Inflammatory macrophage (primary cell): Measurements from ENCODE around the gene WRAP53.
"Not testable (repeated sequence)": the region's sequence is repeated elsewhere in the genome, so short reads cannot be mapped to it uniquely, and the experiment has no call there.

ENCODE experiments used
- DNase-seq, 2 donors: peaks; one replicate each; pipeline ENCODE4 v3.0.0-alpha.2; 2020 to 2022
- total RNA-seq, 18 experiments: gene quantifications; one replicate each; lab custom pipeline; 2026; ENCODE audit warnings: mixed read lengths in 6 of 18, inconsistent platforms in 2 of 18; lab: John Stamatoyannopoulos, UW

WRAP53 gene
- 1.6 to 8.8 (median 5.4) reads per million in 18 experiments for total RNA-seq

DNA sequence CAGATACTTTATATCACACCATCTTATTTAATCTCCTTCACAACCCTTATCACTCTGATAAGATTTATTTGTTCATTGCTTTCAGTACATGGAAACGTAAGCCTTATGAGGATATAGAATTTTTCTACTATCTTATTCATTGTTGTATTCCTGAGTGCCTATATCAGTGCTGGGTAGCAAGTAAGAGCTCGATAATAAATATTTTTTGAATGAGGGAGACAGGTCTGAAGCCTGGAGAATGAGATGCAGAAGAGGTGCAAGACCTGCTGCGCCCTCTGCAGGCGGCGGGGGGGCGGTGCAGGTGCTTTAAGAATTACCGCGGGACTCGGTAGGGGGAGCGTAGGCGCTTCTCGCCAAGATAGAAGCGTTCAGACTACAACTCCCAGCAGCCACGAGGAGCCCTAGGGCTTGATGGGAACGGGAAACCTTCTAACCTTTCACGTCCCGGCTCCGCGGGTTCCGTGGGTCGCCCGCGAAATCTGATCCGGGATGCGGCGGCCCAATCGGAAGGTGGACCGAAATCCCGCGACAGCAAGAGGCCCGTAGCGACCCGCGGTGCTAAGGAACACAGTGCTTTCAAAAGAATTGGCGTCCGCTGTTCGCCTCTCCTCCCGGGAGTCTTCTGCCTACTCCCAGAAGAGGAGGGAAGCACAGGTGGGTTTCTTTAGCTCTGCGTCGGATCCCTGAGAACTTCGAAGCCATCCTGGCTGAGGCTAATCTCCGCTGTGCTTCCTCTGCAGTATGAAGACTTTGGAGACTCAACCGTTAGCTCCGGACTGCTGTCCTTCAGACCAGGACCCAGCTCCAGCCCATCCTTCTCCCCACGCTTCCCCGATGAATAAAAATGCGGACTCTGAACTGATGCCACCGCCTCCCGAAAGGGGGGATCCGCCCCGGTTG, at the start of gene WRAP53:
Gene WRAP53 (plus strand): TSS at position 570 of the 900 bp plus-strand sequence. CDS start 172 bp downstream, at position 742.
- DNase-seq, result peak; percentile 99

DNA sequence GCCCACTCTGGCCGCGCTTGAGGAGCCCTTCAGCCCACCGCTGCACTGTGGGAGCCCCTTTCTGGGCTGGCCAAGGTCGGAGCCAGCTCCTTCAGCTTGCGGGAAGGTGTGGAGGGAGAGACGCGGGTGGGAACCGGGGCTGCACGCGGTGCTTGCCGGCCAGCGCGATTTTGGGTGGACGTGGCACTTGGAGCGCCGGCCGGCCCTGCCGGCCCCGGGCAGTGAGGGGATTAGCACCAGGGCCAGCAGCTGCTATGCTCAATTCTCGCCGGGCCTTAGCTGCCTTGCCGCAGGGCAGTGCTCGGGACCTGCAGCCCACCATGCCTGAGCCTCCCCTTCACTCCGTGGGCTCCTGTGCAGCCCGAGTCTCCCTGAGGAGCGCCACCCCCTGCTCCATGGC, 47.5 kb upstream of the WRAP53 start:
- DNase-seq, result no peak

DNA sequence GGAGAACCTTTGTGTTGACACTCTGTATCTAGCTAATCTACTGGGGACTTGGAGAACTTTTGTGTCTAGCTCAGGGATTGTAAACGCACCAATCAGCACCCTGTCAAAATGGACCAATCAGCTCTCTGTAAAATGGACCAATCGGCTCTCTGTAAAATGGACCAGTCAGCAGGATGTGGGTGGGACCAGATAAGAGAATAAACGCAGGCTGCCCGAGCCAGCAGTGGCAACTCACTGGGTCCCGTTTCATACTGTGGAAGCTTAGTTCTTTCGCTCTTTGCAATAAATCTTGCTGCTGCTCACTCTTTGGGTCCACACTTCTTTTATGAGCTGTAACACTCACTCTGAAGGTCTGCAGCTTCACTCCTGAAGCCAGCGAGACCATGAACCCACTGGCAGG, 46.6 kb upstream of the WRAP53 start:
- not testable (repeated sequence) for DNase-seq

DNA sequence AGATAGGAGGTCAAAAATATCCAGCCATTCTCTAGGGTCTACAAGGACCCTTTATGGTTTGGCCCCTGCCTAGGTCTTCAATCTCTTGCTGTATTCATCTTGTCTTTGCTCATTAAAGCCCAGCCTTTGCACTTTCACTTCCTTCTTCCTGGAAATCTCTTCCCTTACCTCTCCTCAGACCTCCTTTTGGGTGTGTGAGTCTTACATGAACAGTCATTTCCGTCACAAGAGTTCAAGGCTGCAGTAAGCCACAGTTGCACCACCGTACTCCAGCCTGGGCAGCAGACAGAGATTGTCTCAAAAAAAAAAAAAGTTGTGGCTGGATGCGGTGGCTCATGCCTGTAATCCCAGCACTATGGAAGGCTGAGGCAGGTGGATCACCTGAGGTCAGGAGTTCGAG, 43.5 kb upstream of the WRAP53 start:
- peak; percentile 67 to 90 for DNase-seq

DNA sequence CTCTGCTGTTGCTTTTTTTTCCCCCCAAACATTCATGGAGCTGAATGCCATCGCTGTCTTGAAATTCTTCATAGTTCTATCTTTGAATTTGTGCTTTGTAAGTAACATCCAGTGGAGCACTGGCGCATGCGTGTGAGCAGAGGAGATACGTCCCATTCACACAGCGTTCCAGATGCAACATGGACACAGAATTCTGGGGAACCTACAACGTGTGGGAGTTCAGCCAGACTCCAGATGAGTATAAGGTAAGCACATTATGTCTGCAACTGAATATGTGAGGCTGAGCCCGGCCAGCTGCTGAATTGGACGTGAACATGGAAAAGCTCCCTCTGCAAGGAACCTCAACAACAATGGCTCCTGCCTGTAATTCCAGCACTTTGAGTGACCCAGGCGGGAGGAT, 41.8 kb upstream of the WRAP53 start:
- DNase-seq, result no peak

DNA sequence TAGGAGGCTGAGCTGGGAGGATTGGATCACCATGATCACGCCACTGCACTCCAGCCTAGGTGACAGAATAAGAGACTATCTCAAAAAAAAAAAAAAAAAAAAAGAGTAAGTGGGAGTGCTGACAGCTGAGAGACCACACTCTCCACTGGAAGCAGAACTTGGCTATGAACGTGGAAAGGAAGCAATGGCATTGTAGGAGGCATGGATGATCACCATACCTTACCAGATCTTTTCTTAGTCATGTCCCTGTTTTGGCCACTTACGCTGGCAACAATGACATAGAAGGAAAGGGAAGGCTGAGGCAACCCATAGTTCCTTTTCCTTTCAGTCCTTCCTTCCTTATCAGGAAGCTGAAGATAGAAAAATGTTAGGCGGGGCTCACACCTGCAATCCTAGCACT, 41.3 kb upstream of the WRAP53 start:
- peak; percentile 78 to 83 for DNase-seq

DNA sequence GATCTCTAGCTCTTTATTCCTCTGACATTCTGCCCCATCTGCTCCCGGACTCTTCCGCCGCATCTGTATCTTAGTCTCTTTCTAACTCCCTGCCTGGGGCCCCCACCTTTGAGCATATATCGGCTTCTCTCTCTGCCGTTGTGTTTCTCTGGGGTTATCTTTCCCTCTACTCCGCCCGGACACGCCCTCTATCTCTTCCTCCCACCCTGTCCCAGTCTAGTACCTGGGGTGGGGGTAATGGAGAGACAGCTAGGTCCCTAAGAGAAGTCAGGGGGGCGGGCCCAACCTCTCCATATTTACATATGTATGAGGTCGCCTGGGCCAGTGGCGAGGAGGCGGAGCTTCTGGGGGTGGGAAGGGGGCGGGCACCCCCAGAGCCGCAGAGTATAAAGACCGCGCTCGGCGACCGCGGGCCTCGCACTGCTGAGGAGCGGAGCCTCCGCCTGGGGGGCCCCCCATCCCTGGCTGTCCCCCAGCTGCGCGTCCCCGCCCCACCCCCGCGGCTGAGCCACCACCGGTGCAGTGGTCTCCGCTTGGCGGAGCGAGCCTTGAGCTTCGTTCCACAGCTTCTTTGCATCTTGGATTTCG, 37.7 kb upstream of the WRAP53 start, which contains the start of gene ATP1B2:
Gene ATP1B2 (plus strand): TSS at position 418 of the 588 bp plus-strand sequence. CDS start 593 bp downstream, outside the sequence.
- DNase-seq, result peak; percentile 39 to 72

DNA sequence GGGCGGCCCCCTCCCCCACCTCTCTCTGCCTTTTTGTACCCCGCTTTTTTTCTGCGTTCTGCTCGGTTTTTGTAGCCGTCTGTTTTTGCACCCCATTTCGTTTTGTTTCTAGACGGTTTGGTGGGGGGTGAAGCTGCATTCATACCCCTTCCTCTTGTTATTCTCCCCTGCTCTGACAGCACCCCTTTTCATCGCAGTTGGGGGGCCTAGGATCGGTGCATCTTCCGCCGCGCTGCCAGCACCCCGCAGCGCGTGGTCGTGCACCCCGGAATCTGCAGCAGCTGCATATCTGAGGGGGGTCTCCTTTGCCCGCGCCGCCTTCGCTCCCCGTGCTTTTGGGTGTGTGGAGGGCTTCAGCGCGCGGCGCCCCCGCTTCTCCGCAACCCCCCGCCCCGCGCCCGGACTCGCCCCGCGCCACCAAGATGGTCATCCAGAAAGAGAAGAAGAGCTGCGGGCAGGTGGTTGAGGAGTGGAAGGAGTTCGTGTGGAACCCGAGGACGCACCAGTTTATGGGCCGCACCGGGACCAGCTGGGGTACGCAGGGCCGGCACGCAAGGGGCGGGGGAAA, 37.1 kb upstream of the WRAP53 start:
- no peak for DNase-seq

DNA sequence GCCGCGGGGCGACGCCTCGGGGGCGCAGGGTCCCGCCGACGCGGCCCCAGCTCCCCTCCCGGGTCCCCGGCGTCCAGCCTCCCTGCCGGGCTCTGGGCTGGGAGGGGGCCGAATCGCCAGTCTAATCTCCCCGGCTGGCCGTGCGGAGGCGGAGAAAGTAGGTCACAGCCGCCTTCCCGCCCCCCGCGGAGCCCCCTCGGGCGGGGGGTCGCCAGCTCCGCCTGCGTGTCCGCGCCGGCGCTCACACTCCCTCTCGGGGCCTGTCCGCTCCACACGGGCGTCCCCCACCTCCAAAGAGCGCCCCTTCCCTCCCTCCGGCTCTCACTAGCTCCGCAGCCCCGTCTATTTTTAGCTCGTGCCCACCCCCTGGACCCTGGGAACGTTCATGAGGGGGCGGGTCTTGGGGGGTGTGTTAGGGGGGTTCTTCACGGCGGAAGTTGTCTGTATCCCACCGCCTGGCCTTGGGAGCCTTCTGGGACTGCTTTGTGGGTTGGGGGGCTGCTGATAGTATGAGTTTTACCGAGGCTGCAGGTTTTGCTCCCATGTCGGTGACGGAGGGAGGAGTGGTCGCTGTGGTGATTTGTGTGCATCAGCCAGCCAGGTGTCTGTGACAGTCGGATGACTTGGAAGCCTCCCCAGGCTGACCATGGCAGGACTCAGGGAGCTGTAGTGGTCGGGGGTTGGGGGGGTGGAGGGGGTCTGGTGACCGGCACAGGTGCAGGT, 36.5 kb upstream of the WRAP53 start:
- no peak for DNase-seq

DNA sequence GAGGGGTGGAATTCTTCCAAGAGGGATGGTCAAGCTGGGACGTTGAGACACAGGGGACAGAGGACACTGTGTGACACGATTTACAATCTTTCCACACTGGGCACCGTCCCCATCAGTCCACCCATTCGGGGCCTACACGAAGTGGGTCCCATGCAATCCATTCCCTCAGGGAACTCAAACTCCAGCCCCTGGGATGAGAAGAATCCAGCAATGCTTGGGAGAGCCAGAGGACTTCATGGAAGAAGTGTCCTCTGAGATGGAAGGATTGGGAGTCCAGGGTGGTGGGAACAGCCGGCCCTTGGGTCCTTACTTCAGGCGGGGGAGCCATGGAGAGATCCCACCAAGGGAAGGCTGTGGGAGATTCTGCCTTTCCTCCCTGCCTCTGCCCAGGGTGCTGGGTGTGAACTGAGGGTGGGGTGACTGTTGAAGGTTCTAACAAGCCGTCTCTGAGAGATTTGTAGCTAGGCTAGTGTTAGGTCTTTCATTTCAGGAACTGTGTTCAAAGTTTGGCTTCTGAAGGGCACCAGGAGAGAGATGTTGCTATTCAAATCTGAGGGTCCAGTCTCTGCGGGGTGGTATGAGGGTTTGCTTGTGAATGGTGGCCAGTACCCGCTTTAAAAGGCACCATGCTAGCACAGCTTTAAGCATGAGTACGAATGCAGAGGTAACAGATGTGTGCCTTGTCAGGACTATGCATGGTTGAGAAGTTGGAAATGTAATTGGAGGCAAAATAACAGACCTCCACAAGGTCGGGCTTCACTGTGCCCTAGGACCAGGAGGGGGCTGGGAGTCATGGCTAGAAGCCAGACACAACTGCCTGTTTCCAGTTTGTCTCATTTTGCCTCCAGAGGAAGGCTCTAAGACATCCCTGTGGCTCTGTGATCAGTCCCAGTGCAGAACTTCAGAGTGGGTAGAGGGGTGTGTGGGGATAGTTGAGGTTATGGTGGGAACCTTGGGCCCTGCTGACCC, 35.6 kb upstream of the WRAP53 start:
- no peak for DNase-seq

DNA sequence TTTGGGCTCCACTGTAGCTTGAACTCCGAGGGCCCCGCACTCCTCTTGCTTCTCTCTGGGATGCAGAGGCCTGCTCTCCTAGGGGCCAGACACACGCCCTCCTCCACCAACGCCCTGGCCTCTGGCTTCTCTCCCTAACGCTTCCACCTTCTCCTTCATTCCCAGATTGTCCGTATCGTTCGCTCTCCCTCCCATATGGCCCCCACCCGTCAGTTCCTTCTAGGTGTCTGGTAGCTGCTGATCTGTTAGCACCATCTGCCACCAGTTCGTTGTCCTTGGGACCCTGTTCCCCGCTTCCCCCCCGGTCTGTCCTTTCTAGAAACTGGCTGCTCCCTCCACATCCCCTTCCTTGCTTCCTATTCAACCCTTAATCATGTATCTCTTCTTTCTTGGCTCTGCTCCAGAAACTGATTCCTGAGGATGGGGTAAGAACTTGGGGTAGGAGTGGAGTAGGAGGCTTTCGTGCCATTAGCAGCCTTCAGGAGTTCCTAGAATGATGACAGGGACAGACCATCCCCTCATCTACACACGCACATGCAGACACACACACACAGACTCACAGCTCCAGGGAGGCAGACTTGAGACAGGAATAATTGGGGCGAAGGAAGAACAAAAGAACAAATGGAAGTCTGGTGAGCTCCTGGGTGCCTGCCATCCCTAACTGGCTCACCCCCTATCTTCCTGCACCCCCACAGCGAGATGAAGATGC, 33.3 kb upstream of the WRAP53 start:
- DNase-seq, result peak in 1 of 2 donors; percentile 62

DNA sequence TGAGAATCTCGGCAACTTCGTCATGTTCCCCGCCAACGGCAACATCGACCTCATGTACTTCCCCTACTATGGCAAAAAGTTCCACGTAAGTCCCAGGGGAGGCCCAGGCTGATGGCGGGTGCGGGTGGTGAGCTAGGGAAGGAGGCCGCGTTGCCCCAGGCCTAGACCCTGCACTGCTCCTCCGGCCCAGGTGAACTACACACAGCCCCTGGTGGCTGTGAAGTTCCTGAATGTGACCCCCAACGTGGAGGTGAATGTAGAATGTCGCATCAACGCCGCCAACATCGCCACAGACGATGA, 32.8 kb upstream of the WRAP53 start:
- peak in 1 of 2 donors; percentile 27 for DNase-seq

DNA sequence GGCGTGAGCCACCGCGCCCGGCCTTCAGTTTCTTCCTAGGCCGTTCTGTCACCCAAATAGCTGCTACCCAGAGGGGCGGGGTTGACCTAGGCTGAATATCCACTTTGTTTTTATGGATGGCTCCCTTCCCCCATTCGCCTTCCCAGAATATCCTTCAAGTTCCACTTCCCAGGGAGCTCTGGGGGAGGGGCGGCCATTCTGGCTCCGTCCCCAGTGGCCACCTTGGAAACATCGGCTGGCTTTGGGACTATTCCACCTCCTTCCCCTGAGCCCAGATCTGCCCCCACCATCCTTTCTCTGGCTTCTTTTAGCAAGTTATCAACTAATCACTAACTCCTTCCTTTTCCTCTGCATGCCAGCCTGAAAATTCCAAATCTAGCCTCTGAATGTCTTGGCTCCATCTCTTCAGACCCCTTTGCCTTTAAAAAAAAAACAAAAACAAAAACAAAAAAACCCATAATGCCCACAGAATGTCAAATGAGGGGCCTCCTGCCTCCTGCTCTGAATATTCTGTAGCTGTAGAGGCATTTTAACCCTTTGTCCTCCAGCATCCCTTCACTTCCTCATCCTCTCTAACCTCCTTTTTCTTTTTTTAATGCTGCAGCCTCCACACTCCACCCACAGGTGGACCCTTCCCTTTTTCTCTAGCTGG, 31.2 kb upstream of the WRAP53 start:
- peak in 1 of 2 donors; percentile 21 for DNase-seq

DNA sequence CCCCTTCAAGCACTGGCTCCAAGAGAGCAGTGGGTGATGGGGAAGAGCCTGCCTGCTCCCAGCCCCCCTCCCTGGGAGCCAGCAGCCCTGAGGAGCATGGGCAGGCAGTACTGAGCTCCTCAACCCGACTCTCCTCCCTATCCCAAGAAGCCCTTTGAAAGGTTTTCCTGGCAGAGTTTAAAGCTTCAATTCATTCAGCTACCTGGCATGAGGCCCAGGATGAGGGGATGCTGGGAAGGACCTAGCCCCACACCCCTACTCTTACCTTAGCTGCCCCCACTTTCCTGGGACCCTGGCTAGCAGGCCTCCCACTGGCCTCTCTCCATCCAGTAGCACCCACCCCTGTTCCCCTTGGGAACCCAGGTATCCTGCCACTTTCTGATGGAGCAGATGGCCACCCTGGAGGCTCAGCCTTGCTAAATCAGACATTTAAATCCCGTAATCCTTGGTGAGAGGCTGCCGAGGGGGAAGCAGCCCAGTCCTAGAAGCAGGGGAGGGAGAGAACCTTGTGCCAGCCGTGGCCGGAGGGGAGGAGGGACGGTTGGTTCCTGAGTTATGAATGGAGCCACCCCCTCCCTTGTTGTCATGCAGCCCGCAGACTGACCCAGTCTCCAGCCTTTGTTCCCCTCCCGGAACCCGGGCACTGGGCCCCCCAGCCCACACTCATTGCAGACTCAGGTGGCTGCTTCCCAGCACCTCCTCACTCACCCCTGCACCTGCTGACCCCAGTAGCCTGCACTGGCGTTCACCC, 20.4 kb upstream of the WRAP53 start:
- DNase-seq, result no peak

DNA sequence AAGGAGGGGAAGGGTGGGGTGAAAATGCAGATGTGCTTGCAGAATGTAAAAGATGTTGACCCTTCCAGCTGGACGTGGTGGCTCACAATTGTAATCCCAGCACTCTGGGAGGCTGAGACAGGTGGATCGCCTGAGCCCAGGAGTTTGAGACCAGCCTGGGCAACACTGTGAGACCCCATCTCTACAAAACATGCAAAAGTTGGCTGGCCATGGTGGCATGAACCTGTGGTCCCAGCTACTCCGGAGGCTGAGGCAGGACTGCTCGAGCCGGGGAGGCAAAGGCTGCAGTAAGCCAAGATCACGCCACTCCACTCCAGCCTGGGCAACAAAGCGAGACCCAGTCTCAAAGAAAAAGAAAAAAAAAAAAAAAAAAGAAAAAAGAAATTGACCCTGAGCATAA, 19.8 kb upstream of the WRAP53 start:
- no peak for DNase-seq

DNA sequence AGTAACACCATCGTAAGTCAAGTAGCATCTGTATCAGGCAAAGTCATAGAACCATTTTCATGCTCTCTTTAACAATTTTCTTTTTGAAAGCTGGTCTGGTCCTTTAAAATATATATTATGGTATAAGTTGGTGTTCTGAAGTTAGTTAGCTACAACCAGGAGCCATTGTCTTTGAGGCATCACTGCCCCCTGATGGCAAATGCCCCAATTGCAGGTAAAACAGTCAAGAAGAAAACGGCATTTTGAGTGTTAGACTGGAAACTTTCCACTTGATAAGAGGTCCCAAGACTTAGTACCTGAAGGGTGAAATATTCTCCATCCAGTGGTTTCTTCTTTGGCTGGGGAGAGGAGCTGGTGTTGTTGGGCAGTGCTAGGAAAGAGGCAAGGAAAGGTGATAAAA, 15.0 kb upstream of the WRAP53 start:
- DNase-seq, result peak; percentile 70 to 71

DNA sequence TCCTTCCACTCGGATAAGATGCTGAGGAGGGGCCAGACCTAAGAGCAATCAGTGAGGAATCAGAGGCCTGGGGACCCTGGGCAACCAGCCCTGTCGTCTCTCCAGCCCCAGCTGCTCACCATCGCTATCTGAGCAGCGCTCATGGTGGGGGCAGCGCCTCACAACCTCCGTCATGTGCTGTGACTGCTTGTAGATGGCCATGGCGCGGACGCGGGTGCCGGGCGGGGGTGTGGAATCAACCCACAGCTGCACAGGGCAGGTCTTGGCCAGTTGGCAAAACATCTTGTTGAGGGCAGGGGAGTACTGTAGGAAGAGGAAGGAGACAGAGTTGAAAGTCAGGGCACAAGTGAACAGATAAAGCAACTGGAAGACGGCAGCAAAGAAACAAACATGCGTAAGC, 13.3 kb upstream of the WRAP53 start:
- no peak for DNase-seq

DNA sequence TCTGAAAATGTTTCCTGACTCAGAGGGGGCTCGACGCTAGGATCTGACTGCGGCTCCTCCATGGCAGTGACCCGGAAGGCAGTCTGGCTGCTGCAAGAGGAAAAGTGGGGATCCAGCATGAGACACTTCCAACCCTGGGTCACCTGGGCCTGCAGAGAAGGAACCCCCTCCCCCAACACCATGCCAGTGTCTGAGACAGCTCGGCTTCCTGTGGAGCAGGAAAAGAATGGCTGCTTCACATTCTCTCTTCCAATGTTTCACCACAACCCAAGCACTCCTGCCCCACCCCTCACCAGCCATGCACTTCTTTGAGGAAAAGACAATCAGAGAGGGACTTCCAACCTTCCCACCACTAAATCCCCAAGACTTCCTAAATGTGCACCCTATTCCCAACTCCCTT, 11.7 kb upstream of the WRAP53 start:
- DNase-seq, result no peak

DNA sequence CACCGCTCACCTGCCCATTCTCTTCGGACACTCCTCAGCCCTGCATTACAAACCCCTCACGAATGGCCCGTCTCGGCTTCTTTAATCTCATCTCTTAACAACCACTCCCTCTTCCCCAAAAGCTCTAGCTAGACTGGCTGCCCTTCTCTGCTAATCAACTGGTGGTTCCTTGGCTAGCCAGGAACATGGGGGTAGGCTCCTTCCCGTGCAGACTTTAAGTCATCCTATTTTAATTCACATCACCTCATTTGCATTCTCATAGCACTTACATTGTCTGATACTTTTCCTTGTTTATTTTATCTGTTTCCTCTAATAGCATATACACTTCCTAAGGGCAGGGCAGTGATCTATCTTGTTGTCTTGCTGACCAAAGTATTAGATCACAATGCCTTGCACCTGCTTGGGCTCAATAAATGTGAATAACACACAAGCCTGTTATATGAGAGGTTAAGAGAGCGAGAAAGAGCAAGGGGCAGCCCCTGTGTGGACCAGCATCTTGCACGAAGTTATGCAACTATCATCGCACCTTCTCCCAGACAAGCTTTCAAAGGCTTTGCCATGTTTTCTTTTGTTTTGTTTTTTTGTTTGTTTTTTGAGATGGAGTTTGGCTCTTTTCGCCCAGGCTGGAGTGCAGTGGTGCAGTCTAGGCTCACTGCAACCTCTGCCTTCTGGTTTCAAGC, 10.7 kb upstream of the WRAP53 start:
- no peak for DNase-seq
